Keratinocyte (primary cell): ENCODE data around the gene PARM1.

Experiments used
- CTCF ChIP-seq, 3 experiments: IDR thresholded peaks in 1 of 3; conservative IDR thresholded peaks in 1 of 3; optimal IDR thresholded peaks in 1 of 3; 2 replicates in 2 of 3; 3 replicates in 1 of 3; pipeline versions ENCODE3 to v1.5.1; 2011; ENCODE audit warnings: low read length in 3 of 3, mild to moderate bottlenecking in 3 of 3, moderate library complexity in 2 of 3, control low read depth in 1 of 3, inconsistent platforms in 1 of 3; ENCODE audit not compliant: insufficient read depth in 2 of 3; ENCODE audit errors: extremely low read depth in 1 of 3
- EZH2 ChIP-seq: IDR thresholded peaks from one replicate; pipeline ENCODE4 v1.6.1; 2012; ENCODE audit warnings: inconsistent platforms, mild to moderate bottlenecking, low read length, moderate library complexity

GRCh38 chr4:75046641-75047040 lies 113.7 kb downstream of the PARM1 start:
- no peak for TF ChIP-seq CTCF (optimal IDR thresholded peaks at IDR 0.05 in 1 of 3, IDR thresholded peaks at IDR 0.05 in 1 of 3, conservative IDR thresholded peaks at IDR 0.05 in 1 of 3; ENCODE audit: extremely low read depth in 1 of 3, insufficient read depth in 2 of 3, low read length in 3 of 3)
- TF ChIP-seq EZH2: no peak
